ENCODE measurements around the gene ERLIN1.

Gene ERLIN1

GRCh38 chr10:100182908-100183307 lies 2.9 kb downstream of the ERLIN1 start:
- no CpG with 5 or more reads among the region's 3 CpGs for WGBS (ENCODE audit: extremely low coverage, insufficient coverage, low lambda C conversion rate)
- no peak overlapping the region for H3K56ac ChIP-seq (ENCODE audit: low read length)
- H3K27ac ChIP-seq (ENCODE audit: low read depth, low read length): no peak overlapping the region

GRCh38 chr10:100182281-100182680 lies 3.5 kb downstream of the ERLIN1 start:
- no peaks in the 10 kb centered on the region for H3K27me3 ChIP-seq (ENCODE audit: insufficient read depth, low read length, poor library complexity)
- H3K4me3 ChIP-seq (ENCODE audit: low read length): no peak overlapping the region
- WGBS (ENCODE audit: extremely low coverage, insufficient coverage, low lambda C conversion rate): no CpG with 5 or more reads among the region's 6 CpGs
- no peak overlapping the region for H2BK15ac ChIP-seq (replicated peaks; ENCODE audit: low read depth)
- H4K8ac ChIP-seq (ENCODE audit: low read depth, low read length): no peak overlapping the region
- H3K9ac ChIP-seq (ENCODE audit: low read length): no peak overlapping the region
- DNase-seq: no peak
- no peak overlapping the region for H3K23ac ChIP-seq (ENCODE audit: low read length)
- no peak overlapping the region for H2BK5ac ChIP-seq (ENCODE audit: low read length)
- no peak overlapping the region for H3K4ac ChIP-seq (ENCODE audit: low read depth, low read length)
- no peak overlapping the region for H3K56ac ChIP-seq (ENCODE audit: low read length)
- peaks cover 2% of the 10 kb centered on the region for H3K4me1 ChIP-seq (ENCODE audit: control insufficient read depth, low read depth, low read length)
- H3K27ac ChIP-seq (ENCODE audit: low read depth, low read length): no peak overlapping the region
- peaks cover 3% of the 10 kb centered on the region for H3K79me2 ChIP-seq (ENCODE audit: control insufficient read depth, insufficient read depth, low read length)
- H4K5ac ChIP-seq (ENCODE audit: low read length): no peak overlapping the region
- H2BK120ac ChIP-seq (ENCODE audit: low read depth, low read length): no peak overlapping the region
- no peaks in the 10 kb centered on the region for H3K36me3 ChIP-seq (ENCODE audit: control insufficient read depth, insufficient read depth, low read length)
- H3K79me1 ChIP-seq (ENCODE audit: low read length): peaks cover 3% of the 10 kb centered on the region
- H3K18ac ChIP-seq (ENCODE audit: low read length): no peak overlapping the region
- H2AK5ac ChIP-seq (ENCODE audit: low read length): no peak overlapping the region
- H3K4me2 ChIP-seq (ENCODE audit: low read length): no peak overlapping the region

More at GRCh38 chr10:100182908-100183307, 2.9 kb downstream of the ERLIN1 start:
- Histone ChIP-seq H3K4me1 (ENCODE audit: control insufficient read depth, low read depth, low read length) (peaks cover 2% of the 10 kb centered on the region), H2BK5ac (ENCODE audit: low read length) (no peak overlapping the region), H3K79me1 (ENCODE audit: low read length) (peaks cover 3% of the 10 kb centered on the region), H4K8ac (ENCODE audit: low read depth, low read length) (no peak overlapping the region), H3K79me2 (ENCODE audit: control insufficient read depth, insufficient read depth, low read length) (peaks cover 3% of the 10 kb centered on the region), H3K4me3 (ENCODE audit: low read length) (no peak overlapping the region), H3K18ac (ENCODE audit: low read length) (no peak overlapping the region), H2BK15ac (replicated peaks; ENCODE audit: low read depth) (no peak overlapping the region), H3K4ac (ENCODE audit: low read depth, low read length) (no peak overlapping the region), H2AK5ac (ENCODE audit: low read length) (no peak overlapping the region), H4K5ac (ENCODE audit: low read length) (no peak overlapping the region), H2BK120ac (ENCODE audit: low read depth, low read length) (no peak overlapping the region), H3K23ac (ENCODE audit: low read length) (no peak overlapping the region), H3K9ac (ENCODE audit: low read length) (no peak overlapping the region), H3K4me2 (ENCODE audit: low read length) (no peak overlapping the region), H3K36me3 (ENCODE audit: control insufficient read depth, insufficient read depth, low read length) (no peaks in the 10 kb centered on the region), H3K27me3 (ENCODE audit: insufficient read depth, low read length, poor library complexity) (no peaks in the 10 kb centered on the region)
- DNase-seq: no peak

GRCh38 chr10:100175875-100176274 lies 10.0 kb downstream of the ERLIN1 start:
- H2BK5ac ChIP-seq (ENCODE audit: low read length): no peak overlapping the region
- no peak overlapping the region for H4K5ac ChIP-seq (ENCODE audit: low read length)
- H4K8ac ChIP-seq (ENCODE audit: low read depth, low read length): no peak overlapping the region
- H2AK5ac ChIP-seq (ENCODE audit: low read length): no peak overlapping the region
- no peak overlapping the region for H3K4ac ChIP-seq (ENCODE audit: low read depth, low read length)
- no peak overlapping the region for H3K56ac ChIP-seq (ENCODE audit: low read length)
- no peak overlapping the region for H3K4me2 ChIP-seq (ENCODE audit: low read length)
- H3K79me2 ChIP-seq (ENCODE audit: control insufficient read depth, insufficient read depth, low read length): no peaks in the 10 kb centered on the region
- no peak overlapping the region for H3K27ac ChIP-seq (ENCODE audit: low read depth, low read length)
- H3K79me1 ChIP-seq (ENCODE audit: low read length): no peaks in the 10 kb centered on the region
- H3K4me3 ChIP-seq (ENCODE audit: low read length): no peak overlapping the region
- no peak for DNase-seq
- H2BK15ac ChIP-seq (replicated peaks; ENCODE audit: low read depth): no peak overlapping the region
- no peaks in the 10 kb centered on the region for H3K27me3 ChIP-seq (ENCODE audit: insufficient read depth, low read length, poor library complexity)
- no peak overlapping the region for H3K9ac ChIP-seq (ENCODE audit: low read length)
- no peak overlapping the region for H2BK120ac ChIP-seq (ENCODE audit: low read depth, low read length)
- H3K36me3 ChIP-seq (ENCODE audit: control insufficient read depth, insufficient read depth, low read length): no peaks in the 10 kb centered on the region
- no peak overlapping the region for H3K23ac ChIP-seq (ENCODE audit: low read length)
- H3K4me1 ChIP-seq (ENCODE audit: control insufficient read depth, low read depth, low read length): no peaks in the 10 kb centered on the region
- no peak overlapping the region for H3K18ac ChIP-seq (ENCODE audit: low read length)
- WGBS (ENCODE audit: extremely low coverage, insufficient coverage, low lambda C conversion rate): no CpG with 5 or more reads among the region's 1 CpG

GRCh38 chr10:100174699-100175677 lies 10.8 kb downstream of the ERLIN1 start:
- no peaks in the 10 kb centered on the region for H3K4me1 ChIP-seq (ENCODE audit: control insufficient read depth, low read depth, low read length)
- WGBS (ENCODE audit: extremely low coverage, insufficient coverage, low lambda C conversion rate): no CpG with 5 or more reads among the region's 3 CpGs
- no peak overlapping the region for H2AK5ac ChIP-seq (ENCODE audit: low read length)
- H3K27me3 ChIP-seq (ENCODE audit: insufficient read depth, low read length, poor library complexity): no peaks in the 10 kb centered on the region
- H2BK15ac ChIP-seq (replicated peaks; ENCODE audit: low read depth): no peak overlapping the region
- H3K23ac ChIP-seq (ENCODE audit: low read length): no peak overlapping the region
- no peak overlapping the region for H3K56ac ChIP-seq (ENCODE audit: low read length)
- H2BK120ac ChIP-seq (ENCODE audit: low read depth, low read length): no peak overlapping the region
- H3K36me3 ChIP-seq (ENCODE audit: control insufficient read depth, insufficient read depth, low read length): no peaks in the 10 kb centered on the region
- H3K79me1 ChIP-seq (ENCODE audit: low read length): no peaks in the 10 kb centered on the region
- no peak overlapping the region for H3K9ac ChIP-seq (ENCODE audit: low read length)
- H4K5ac ChIP-seq (ENCODE audit: low read length): no peak overlapping the region
- H3K4ac ChIP-seq (ENCODE audit: low read depth, low read length): no peak overlapping the region
- H3K18ac ChIP-seq (ENCODE audit: low read length): no peak overlapping the region
- no peaks in the 10 kb centered on the region for H3K79me2 ChIP-seq (ENCODE audit: control insufficient read depth, insufficient read depth, low read length)
- H2BK5ac ChIP-seq (ENCODE audit: low read length): no peak overlapping the region
- H3K27ac ChIP-seq (ENCODE audit: low read depth, low read length): no peak overlapping the region
- no peak overlapping the region for H3K4me3 ChIP-seq (ENCODE audit: low read length)
- DNase-seq: no peak
- no peak overlapping the region for H4K8ac ChIP-seq (ENCODE audit: low read depth, low read length)
- H3K4me2 ChIP-seq (ENCODE audit: low read length): no peak overlapping the region

- Histone ChIP-seq H3K4me2 (ENCODE audit: low read length) (no peak overlapping the region), H4K5ac (ENCODE audit: low read length) (no peak overlapping the region), H3K4me1 (ENCODE audit: control insufficient read depth, low read depth, low read length) (no peaks in the 10 kb centered on the region), H3K79me1 (ENCODE audit: low read length) (no peaks in the 10 kb centered on the region), H3K36me3 (ENCODE audit: control insufficient read depth, insufficient read depth, low read length) (no peaks in the 10 kb centered on the region), H2BK120ac (ENCODE audit: low read depth, low read length) (no peak overlapping the region), H3K79me2 (ENCODE audit: control insufficient read depth, insufficient read depth, low read length) (no peaks in the 10 kb centered on the region), H3K27ac (ENCODE audit: low read depth, low read length) (no peak overlapping the region), H3K4ac (ENCODE audit: low read depth, low read length) (no peak overlapping the region), H2BK5ac (ENCODE audit: low read length) (no peak overlapping the region), H3K9ac (ENCODE audit: low read length) (no peak overlapping the region), H3K18ac (ENCODE audit: low read length) (no peak overlapping the region), H2AK5ac (ENCODE audit: low read length) (no peak overlapping the region), H4K8ac (ENCODE audit: low read depth, low read length) (no peak overlapping the region), H3K27me3 (ENCODE audit: insufficient read depth, low read length, poor library complexity) (no peaks in the 10 kb centered on the region), H3K56ac (ENCODE audit: low read length) (no peak overlapping the region), H3K4me3 (ENCODE audit: low read length) (no peak overlapping the region), H3K23ac (ENCODE audit: low read length) (no peak overlapping the region), H2BK15ac (replicated peaks; ENCODE audit: low read depth) (no peak overlapping the region)
- no peak for DNase-seq
- WGBS (ENCODE audit: extremely low coverage, insufficient coverage, low lambda C conversion rate): no CpG with 5 or more reads among the region's 6 CpGs
Measured at GRCh38 chr10:100173035-100173434, 12.8 kb downstream of the ERLIN1 start.
